ENCODE results near the gene VWA8.

GRCh38 chr13:41971848-41972247 is 10.9 kb upstream of the VWA8 start:
- no peak for TF ChIP-seq CTCF (IDR thresholded peaks at IDR 0.05; ENCODE audit: low read depth, low read length, poor library complexity, severe bottlenecking)
- no peak for TF ChIP-seq EZH2phosphoT487 (IDR thresholded peaks at IDR 0.05; ENCODE audit: borderline replicate concordance, low read length)
